Measurements from ENCODE around the gene HIC1. TPM values are rescaled to one million over a fixed set of nuclear protein-coding genes. Genes with fewer than 3 reads are reported as not detected.

The HIC1 gene
- total and polyA plus RNA-seq, 3 donors from 2014 or later = 8.7 to 38.4 (median 36.1) TPM

- H3K36me3 ChIP-seq (ENCODE audit: low read depth, missing control alignments) = no peaks in the 10 kb centered on the region
- no peaks in the 10 kb centered on the region for H3K27me3 ChIP-seq
- intact Hi-C loops (cut with DNase I; ENCODE audit: low total_unique reads) = no loop called here
- DNase-seq = no peak
- WGBS, 2 donors = 46 to 73% methylated on average over 6 to 8 of the region's 8 CpGs
- H3K4me1 ChIP-seq = peaks cover 16% of the 10 kb centered on the region
- TF ChIP-seq, protein P1, sequence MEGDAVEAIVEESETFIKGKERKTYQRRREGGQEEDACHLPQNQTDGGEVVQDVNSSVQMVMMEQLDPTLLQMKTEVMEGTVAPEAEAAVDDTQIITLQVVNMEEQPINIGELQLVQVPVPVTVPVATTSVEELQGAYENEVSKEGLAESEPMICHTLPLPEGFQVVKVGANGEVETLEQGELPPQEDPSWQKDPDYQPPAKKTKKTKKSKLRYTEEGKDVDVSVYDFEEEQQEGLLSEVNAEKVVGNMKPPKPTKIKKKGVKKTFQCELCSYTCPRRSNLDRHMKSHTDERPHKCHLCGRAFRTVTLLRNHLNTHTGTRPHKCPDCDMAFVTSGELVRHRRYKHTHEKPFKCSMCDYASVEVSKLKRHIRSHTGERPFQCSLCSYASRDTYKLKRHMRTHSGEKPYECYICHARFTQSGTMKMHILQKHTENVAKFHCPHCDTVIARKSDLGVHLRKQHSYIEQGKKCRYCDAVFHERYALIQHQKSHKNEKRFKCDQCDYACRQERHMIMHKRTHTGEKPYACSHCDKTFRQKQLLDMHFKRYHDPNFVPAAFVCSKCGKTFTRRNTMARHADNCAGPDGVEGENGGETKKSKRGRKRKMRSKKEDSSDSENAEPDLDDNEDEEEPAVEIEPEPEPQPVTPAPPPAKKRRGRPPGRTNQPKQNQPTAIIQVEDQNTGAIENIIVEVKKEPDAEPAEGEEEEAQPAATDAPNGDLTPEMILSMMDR (IDR thresholded peaks at IDR 0.05) = no peak
- TF ChIP-seq POLR2A (IDR thresholded peaks at IDR 0.05) = no peak
- H3K27ac ChIP-seq = no peak overlapping the region
- no peak overlapping the region for H3K4me3 ChIP-seq
- H3K9me3 ChIP-seq = no peaks in the 10 kb centered on the region
These were observed 34.2 kb upstream of the HIC1 start for GRCh38 chr17:2020721-2021120.

GRCh38 chr17:2022647-2023240, 32.2 kb upstream of the HIC1 start:
- H3K9me3 ChIP-seq = no peaks in the 10 kb centered on the region
- no peak for DNase-seq
- intact Hi-C loops (cut with DNase I; ENCODE audit: low total_unique reads) = no loop called here
- H3K27me3 ChIP-seq = no peaks in the 10 kb centered on the region
- H3K36me3 ChIP-seq (ENCODE audit: low read depth, missing control alignments) = no peaks in the 10 kb centered on the region
- TF ChIP-seq POLR2A (IDR thresholded peaks at IDR 0.05) = no peak
- TF ChIP-seq, protein P1 (IDR thresholded peaks at IDR 0.05) = no peak
- peaks cover 18% of the 10 kb centered on the region for H3K4me1 ChIP-seq
- H3K4me3 ChIP-seq = peak overlapping the region; percentile 52 to 69
- 64 to 75% methylated on average over 10 to 15 of the region's 15 CpGs for WGBS, 2 donors
- no peak overlapping the region for H3K27ac ChIP-seq

GRCh38 chr17:2023256-2023655, 31.6 kb upstream of the HIC1 start:
- Histone ChIP-seq H3K4me3 (peak overlapping the region; percentile 52 to 69), H3K4me1 (peaks cover 18% of the 10 kb centered on the region), H3K27me3 (no peaks in the 10 kb centered on the region), H3K36me3 (ENCODE audit: low read depth, missing control alignments) (no peaks in the 10 kb centered on the region), H3K9me3 (no peaks in the 10 kb centered on the region), H3K27ac (no peak overlapping the region)
- intact Hi-C loops (cut with DNase I; ENCODE audit: low total_unique reads) = no loop called here
- TF ChIP-seq, protein P1 (IDR thresholded peaks at IDR 0.05) = no peak
- no peak for TF ChIP-seq POLR2A (IDR thresholded peaks at IDR 0.05)
- no peak for DNase-seq
- WGBS, 2 donors = 47 to 55% methylated on average over 16 of the region's 16 CpGs

DNA sequence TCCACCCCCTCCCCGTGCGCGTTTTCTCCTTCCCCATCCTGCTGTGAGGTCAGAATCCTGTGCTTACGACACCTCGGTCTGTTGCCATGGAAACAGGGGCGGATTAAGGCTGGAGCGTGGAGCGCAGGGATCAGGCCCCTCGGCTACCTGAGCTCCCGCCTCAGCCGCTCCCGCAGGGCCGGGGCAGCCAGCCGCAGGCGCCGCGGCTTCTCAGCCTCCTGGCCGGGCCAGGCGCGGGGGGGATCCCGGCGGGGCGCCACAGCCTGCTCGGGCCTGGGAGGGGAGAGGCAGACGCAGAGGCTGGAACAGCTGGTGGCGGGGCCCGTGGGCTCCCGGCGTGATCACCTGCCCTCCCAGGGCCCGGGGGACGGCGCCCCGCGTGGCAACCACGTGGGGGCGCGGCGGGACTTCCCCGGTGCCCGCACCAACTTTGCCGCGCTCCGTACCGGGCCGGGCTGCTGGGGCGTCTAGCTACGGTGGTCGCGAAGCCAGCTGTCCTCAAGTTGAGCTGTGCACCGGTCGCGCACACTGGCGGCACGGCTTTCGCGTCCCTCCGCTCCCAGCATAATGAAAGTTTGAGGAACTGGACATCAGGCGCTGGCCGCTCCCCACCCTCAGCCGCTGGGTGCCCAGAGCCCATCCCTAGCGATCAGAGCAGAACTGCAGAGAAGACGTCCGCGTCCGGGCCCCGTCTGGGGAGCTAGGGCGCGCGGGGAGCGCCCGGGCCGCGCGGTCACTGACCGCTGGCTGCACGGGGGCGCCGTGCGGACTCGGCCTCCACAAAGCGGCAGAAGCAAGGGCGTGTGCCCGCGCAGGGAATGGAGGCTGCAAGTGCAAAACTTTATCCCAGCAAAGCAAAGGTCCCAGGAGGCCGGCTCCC, 31.0 kb upstream of the HIC1 start:
- WGBS, 2 donors = 1 to 8% methylated on average over 3 to 76 of the region's 85 CpGs
- Histone ChIP-seq H3K27me3 (no peaks in the 10 kb centered on the region), H3K9me3 (no peaks in the 10 kb centered on the region), H3K36me3 (ENCODE audit: low read depth, missing control alignments) (no peaks in the 10 kb centered on the region), H3K4me3 (peak overlapping the region; percentile 52 to 69), H3K4me1 (peaks cover 18% of the 10 kb centered on the region), H3K27ac (no peak overlapping the region)
- DNase-seq = peak; percentile 76
- TF ChIP-seq, protein P1 (IDR thresholded peaks at IDR 0.05) = no peak
- TF ChIP-seq POLR2A (IDR thresholded peaks at IDR 0.05) = no peak
- intact Hi-C loops (cut with DNase I; ENCODE audit: low total_unique reads) = no loop called here
